ENCODE data around the gene NFKBIB.
"Not testable (repeated sequence)": the region's sequence is repeated elsewhere in the genome, so short reads cannot be mapped to it uniquely, and the experiment has no call there.

Gene NFKBIB

DNA sequence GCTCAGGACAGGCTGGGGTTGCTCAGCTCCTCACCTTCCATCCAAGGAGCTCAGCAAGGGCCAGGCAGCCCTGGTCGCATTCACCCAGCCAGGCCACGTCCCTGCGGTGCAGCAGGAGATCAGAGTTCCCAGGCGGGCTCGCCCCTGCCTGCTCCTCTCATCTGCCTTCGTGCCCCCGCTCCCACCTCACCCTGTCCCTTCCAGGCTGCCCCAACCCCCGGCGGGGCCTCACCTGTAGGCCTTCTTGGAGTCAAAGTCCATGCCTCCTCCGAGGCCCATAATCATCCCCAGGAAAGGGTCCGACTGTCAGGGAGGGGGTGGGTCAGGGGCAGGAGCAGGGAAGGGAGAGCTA lies 20.4 kb upstream of the NFKBIB start:
- Histone ChIP-seq H3K27me3 (ENCODE audit: low read depth, low read length) (no peaks in the 10 kb centered on the region), H4K20me1 (ENCODE audit: insufficient read depth, low read length) (no peaks in the 10 kb centered on the region), H3K27ac (ENCODE audit: low read length) (peak overlapping the region; percentile 84; the same call in 1 of the 2 replicates), H3K9me3 (ENCODE audit: insufficient read depth, low read length) (no peaks in the 10 kb centered on the region), H3K4me2 (ENCODE audit: low read length) (peak overlapping the region; percentile 95; the same call in 1 of the 2 replicates), H3K9ac (ENCODE audit: low read length) (no peak overlapping the region), H3K36me3 (replicated peaks; ENCODE audit: low read depth, low read length) (no peaks in the 10 kb centered on the region), H3K79me2 (ENCODE audit: low read length) (no peaks in the 10 kb centered on the region), H3K4me3 (ENCODE audit: low read length) (no peak overlapping the region), H2AFZ (ENCODE audit: low read depth, low read length) (no peak overlapping the region), H3K4me1 (ENCODE audit: low read length) (peaks cover 24% of the 10 kb centered on the region)
- no peak for TF ChIP-seq EZH2phosphoT487 (IDR thresholded peaks at IDR 0.05; ENCODE audit: low read depth)
- TF ChIP-seq, protein P1, sequence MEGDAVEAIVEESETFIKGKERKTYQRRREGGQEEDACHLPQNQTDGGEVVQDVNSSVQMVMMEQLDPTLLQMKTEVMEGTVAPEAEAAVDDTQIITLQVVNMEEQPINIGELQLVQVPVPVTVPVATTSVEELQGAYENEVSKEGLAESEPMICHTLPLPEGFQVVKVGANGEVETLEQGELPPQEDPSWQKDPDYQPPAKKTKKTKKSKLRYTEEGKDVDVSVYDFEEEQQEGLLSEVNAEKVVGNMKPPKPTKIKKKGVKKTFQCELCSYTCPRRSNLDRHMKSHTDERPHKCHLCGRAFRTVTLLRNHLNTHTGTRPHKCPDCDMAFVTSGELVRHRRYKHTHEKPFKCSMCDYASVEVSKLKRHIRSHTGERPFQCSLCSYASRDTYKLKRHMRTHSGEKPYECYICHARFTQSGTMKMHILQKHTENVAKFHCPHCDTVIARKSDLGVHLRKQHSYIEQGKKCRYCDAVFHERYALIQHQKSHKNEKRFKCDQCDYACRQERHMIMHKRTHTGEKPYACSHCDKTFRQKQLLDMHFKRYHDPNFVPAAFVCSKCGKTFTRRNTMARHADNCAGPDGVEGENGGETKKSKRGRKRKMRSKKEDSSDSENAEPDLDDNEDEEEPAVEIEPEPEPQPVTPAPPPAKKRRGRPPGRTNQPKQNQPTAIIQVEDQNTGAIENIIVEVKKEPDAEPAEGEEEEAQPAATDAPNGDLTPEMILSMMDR (IDR thresholded peaks at IDR 0.05; ENCODE audit: low read depth, low read length): no peak

DNA sequence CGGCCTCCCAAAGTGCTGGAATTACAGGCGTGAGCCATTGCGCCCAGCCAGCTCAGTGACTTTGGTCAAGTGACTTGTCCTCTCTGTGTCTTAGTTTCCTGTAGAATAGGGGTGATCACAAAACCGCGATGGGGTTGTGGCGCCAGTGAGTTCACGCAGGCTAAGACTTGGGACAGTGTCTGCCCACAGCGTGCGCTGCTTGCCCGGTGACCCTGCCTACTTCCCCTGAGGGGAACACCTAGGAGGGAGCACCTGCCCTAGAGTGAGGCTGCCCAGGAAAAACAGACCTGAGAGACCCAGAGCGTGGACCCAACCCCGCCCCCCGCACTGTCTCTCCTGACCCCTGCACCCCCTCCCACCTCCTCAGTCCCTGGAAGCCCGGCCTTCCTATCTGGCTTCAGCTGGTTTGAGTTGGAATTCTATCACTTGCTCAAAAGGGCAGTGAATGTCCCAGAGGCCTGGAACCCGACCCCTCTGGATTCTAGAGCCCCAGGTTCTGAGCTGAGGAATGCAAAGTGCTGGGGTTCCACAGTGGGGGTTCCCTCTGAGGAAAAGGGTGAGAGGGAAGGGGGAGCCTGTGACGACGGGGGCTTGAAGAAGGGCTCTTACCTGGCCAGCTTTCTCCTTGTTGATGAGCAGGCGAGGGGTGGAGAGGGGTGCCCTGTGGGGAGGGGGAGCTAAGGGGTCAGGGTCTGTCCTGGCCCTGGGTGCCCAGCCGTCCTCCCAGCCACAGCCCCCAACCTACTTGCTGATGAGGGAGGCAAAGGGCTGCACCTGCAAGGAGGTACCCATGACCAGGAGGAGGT lies 19.5 kb upstream of the NFKBIB start:
- no peaks in the 10 kb centered on the region for H4K20me1 ChIP-seq (ENCODE audit: insufficient read depth, low read length)
- H3K27me3 ChIP-seq (ENCODE audit: low read depth, low read length): no peaks in the 10 kb centered on the region
- H3K36me3 ChIP-seq (replicated peaks; ENCODE audit: low read depth, low read length): no peaks in the 10 kb centered on the region
- no peak overlapping the region for H3K9ac ChIP-seq (ENCODE audit: low read length)
- H3K27ac ChIP-seq (ENCODE audit: low read length): no peak overlapping the region
- no peak for TF ChIP-seq EZH2phosphoT487 (IDR thresholded peaks at IDR 0.05; ENCODE audit: low read depth)
- TF ChIP-seq, protein P1 (IDR thresholded peaks at IDR 0.05; ENCODE audit: low read depth, low read length): no peak
- peaks cover 24% of the 10 kb centered on the region for H3K4me1 ChIP-seq (ENCODE audit: low read length)
- H3K9me3 ChIP-seq (ENCODE audit: insufficient read depth, low read length): no peaks in the 10 kb centered on the region
- H3K4me3 ChIP-seq (ENCODE audit: low read length): no peak overlapping the region
- no peak overlapping the region for H2AFZ ChIP-seq (ENCODE audit: low read depth, low read length)
- H3K79me2 ChIP-seq (ENCODE audit: low read length): no peaks in the 10 kb centered on the region
- no peak overlapping the region for H3K4me2 ChIP-seq (ENCODE audit: low read length)

DNA sequence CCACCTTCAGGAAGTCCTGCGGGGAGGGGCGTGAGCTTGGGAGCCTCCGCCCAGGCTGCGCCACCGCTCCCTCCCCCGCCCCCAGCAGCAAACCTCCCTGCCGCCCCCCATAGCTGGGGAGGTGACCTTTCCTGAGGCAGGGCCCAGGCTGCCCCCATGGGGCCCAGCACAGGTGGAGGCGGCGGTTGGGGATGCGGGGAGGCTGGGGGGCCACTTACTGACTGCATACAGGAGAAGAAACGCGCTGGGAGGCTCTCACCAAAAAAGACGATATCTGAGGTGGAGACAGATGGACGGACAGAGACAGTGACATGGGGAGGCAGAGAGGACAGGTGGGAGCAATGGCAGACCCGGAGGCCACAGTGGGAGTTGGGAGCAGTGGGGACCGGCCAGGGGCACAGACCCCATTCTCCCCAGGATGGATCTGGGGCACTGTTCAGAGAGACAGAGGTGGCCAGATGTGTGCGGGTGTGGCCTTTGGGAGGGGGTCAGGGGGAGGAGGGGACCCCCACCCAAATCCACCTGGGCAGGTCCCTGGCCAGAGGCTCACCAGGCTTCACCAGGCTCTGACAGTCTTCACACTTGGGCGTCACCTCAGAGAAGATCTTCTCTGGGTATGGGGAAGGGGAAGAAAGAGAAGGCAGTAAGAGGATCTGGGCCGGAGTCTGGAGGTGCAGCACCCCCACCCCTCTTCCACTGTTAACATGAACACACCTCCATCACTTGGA lies 18.7 kb upstream of the NFKBIB start:
- TF ChIP-seq EZH2phosphoT487 (IDR thresholded peaks at IDR 0.05; ENCODE audit: low read depth): no peak
- TF ChIP-seq, protein P1 (IDR thresholded peaks at IDR 0.05; ENCODE audit: low read depth, low read length): no peak
- no peak overlapping the region for H3K9ac ChIP-seq (ENCODE audit: low read length)
- H3K79me2 ChIP-seq (ENCODE audit: low read length): no peaks in the 10 kb centered on the region
- no peaks in the 10 kb centered on the region for H3K27me3 ChIP-seq (ENCODE audit: low read depth, low read length)
- H3K27ac ChIP-seq (ENCODE audit: low read length): no peak overlapping the region
- H3K9me3 ChIP-seq (ENCODE audit: insufficient read depth, low read length): no peaks in the 10 kb centered on the region
- H3K36me3 ChIP-seq (replicated peaks; ENCODE audit: low read depth, low read length): no peaks in the 10 kb centered on the region
- no peak overlapping the region for H3K4me2 ChIP-seq (ENCODE audit: low read length)
- no peak overlapping the region for H2AFZ ChIP-seq (ENCODE audit: low read depth, low read length)
- no peaks in the 10 kb centered on the region for H4K20me1 ChIP-seq (ENCODE audit: insufficient read depth, low read length)
- no peak overlapping the region for H3K4me3 ChIP-seq (ENCODE audit: low read length)
- peaks cover 24% of the 10 kb centered on the region for H3K4me1 ChIP-seq (ENCODE audit: low read length)

DNA sequence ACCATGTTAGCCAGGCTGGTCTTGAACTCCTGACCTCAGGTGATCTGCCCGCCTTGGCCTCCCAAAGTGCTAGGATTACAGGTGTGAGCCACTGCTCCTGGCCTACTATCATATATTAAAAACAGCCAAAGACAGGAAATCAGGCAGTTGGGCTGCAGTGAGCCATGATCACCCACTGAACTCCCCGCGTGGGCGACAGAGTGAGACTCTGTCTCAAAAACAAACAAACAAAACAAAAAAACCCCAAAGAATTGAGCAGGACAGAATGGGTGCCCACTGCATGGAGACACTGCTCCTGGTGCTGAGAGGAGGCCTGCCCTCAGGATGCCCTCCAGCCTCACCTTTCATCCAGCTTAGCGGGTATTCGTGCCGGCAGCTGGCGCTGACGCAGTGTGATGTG lies 16.5 kb upstream of the NFKBIB start:
- TF ChIP-seq, protein P1 (IDR thresholded peaks at IDR 0.05; ENCODE audit: low read depth, low read length): no peak
- TF ChIP-seq EZH2phosphoT487 (IDR thresholded peaks at IDR 0.05; ENCODE audit: low read depth): no peak
- Histone ChIP-seq H4K20me1 (ENCODE audit: insufficient read depth, low read length) (no peaks in the 10 kb centered on the region), H3K27me3 (ENCODE audit: low read depth, low read length) (no peaks in the 10 kb centered on the region), H3K27ac (ENCODE audit: low read length) (no peak overlapping the region), H3K9ac (ENCODE audit: low read length) (no peak overlapping the region), H2AFZ (ENCODE audit: low read depth, low read length) (no peak overlapping the region), H3K4me1 (ENCODE audit: low read length) (peaks cover 12% of the 10 kb centered on the region), H3K9me3 (ENCODE audit: insufficient read depth, low read length) (no peaks in the 10 kb centered on the region), H3K4me3 (ENCODE audit: low read length) (no peak overlapping the region), H3K36me3 (replicated peaks; ENCODE audit: low read depth, low read length) (no peaks in the 10 kb centered on the region), H3K79me2 (ENCODE audit: low read length) (no peaks in the 10 kb centered on the region), H3K4me2 (ENCODE audit: low read length) (no peak overlapping the region)

DNA sequence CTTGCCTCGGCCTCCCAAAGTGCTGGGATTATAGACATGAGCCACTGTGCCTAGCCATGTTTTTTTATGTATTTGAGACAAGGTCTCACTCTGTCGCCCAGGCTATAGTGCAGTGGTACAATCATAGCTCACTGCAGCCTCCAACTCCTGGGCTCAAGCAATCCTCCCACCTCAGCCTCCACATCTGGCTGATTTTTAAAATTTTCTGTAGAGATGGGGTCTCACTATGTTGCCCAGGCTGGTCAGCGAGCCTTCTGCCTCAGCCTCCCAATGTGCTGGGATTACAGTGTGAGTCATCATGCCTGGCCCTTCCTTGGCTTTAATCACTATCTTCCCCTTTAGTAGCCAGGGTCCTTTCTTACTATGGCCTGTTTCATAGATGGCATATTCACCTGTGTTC lies 15.1 kb upstream of the NFKBIB start:
- not testable (repeated sequence) for H4K20me1 ChIP-seq (ENCODE audit: insufficient read depth, low read length); H3K9ac ChIP-seq (ENCODE audit: low read length); H3K27me3 ChIP-seq (ENCODE audit: low read depth, low read length); H3K4me3 ChIP-seq (ENCODE audit: low read length); H3K4me2 ChIP-seq (ENCODE audit: low read length); H2AFZ ChIP-seq (ENCODE audit: low read depth, low read length); H3K27ac ChIP-seq (ENCODE audit: low read length); H3K79me2 ChIP-seq (ENCODE audit: low read length); H3K4me1 ChIP-seq (ENCODE audit: low read length); H3K36me3 ChIP-seq (replicated peaks; ENCODE audit: low read depth, low read length); H3K9me3 ChIP-seq (ENCODE audit: insufficient read depth, low read length)
